ENCODE data around the gene AMFR.

DNA sequence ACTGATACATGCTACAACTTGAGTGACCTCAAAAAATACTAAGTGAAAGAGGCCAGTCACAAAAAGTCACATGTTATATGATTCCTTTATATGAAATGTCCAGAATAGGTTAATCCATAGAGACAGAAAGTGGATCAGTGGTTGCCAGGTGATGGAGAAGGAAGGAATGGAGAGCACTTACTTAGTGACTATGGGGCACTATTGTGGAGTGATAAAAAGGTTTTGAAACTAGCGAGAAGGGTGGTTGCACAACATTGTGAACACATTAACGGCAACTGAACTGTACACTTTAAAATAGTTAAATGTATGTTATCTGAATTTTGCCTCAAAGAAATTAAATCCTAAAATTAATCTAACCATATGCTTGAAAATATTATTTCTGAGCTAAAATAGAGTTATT lies 25.9 kb downstream of the AMFR start:
- TF ChIP-seq, protein P1, sequence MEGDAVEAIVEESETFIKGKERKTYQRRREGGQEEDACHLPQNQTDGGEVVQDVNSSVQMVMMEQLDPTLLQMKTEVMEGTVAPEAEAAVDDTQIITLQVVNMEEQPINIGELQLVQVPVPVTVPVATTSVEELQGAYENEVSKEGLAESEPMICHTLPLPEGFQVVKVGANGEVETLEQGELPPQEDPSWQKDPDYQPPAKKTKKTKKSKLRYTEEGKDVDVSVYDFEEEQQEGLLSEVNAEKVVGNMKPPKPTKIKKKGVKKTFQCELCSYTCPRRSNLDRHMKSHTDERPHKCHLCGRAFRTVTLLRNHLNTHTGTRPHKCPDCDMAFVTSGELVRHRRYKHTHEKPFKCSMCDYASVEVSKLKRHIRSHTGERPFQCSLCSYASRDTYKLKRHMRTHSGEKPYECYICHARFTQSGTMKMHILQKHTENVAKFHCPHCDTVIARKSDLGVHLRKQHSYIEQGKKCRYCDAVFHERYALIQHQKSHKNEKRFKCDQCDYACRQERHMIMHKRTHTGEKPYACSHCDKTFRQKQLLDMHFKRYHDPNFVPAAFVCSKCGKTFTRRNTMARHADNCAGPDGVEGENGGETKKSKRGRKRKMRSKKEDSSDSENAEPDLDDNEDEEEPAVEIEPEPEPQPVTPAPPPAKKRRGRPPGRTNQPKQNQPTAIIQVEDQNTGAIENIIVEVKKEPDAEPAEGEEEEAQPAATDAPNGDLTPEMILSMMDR (conservative IDR thresholded peaks at IDR 0.05 in 1 of 2, IDR thresholded peaks at IDR 0.05 in 1 of 2; ENCODE audit: extremely low read depth in 1 of 2, insufficient read depth in 1 of 2, low read depth in 1 of 2, low read length in 2 of 2), result no peak
- TF ChIP-seq EZH2 (IDR thresholded peaks at IDR 0.05; ENCODE audit: borderline replicate concordance, low read length), result no peak
